HEK293 (cell line): ENCODE measurements around the gene FLOT2.

Experiments
- CTCF ChIA-PET: fragments of 350-600 bp; formaldehyde crosslinking; extraction: SDS; loops from one replicate; lab custom pipeline; 2021; ENCODE audit warnings: antibody characterized with exemption; lab: Yijun Ruan, JAX
- POLR2A ChIA-PET: fragments of 300-600 bp; formaldehyde crosslinking; extraction: SDS; loops from one replicate; lab custom pipeline; 2020; ENCODE audit warnings: antibody characterized with exemption, inconsistent platforms; lab: Yijun Ruan, JAX
- H3K27ac ChIP-seq: fragments of 200-500 bp; sonication (Bioruptor generic); 2 replicates; pipeline ENCODE4 v1.5.1; 2014; ENCODE audit warnings: low read depth, low read length, control low read depth, inconsistent platforms; ENCODE audit errors: extremely low read depth
- H3K36me3 ChIP-seq, 2 experiments: fragments of 200-500 bp in 1 of 2; sonication (Bioruptor generic) in 1 of 2; 1 replicate in 1 of 2; 2 replicates in 1 of 2; pipeline ENCODE4 v1.5.1; 2014 to 2017; ENCODE audit warnings: inconsistent platforms in 2 of 2, low read length in 2 of 2; ENCODE audit not compliant: control insufficient read depth in 2 of 2, insufficient read depth in 1 of 2
- H3K4me1 ChIP-seq: fragments of 200-500 bp; sonication (Bioruptor generic); 2 replicates; pipeline ENCODE4 v1.5.1; 2014; ENCODE audit warnings: mild to moderate bottlenecking, low read length, inconsistent platforms; ENCODE audit not compliant: control insufficient read depth, insufficient read depth
- H3K4me3 ChIP-seq: 2 replicates; pipeline ENCODE4 v1.5.1; 2011; ENCODE audit warnings: low read depth, mild to moderate bottlenecking, control low read depth, low read length, moderate library complexity
- H3K9me3 ChIP-seq: fragments of 200-500 bp; sonication (Bioruptor generic); 2 replicates; pipeline ENCODE4 v1.5.1; 2014; ENCODE audit warnings: low read depth, low read length, inconsistent platforms; ENCODE audit not compliant: control insufficient read depth, insufficient read depth
- HOXD13 ChIP-seq: sonication (generic); formaldehyde crosslinking; IDR thresholded peaks from 2 replicates; pipeline ENCODE4 v1.8.0; 2022; ENCODE audit warnings: missing genetic modification reagents, borderline replicate concordance
- PRDM1 ChIP-seq: fragments of 450-650 bp; formaldehyde crosslinking; IDR thresholded peaks from 2 replicates; pipeline ENCODE4; 2016; ENCODE audit warnings: missing biosample characterization, missing genetic modification characterization
- PRDM10 ChIP-seq: fragments of 450-650 bp; formaldehyde crosslinking; IDR thresholded peaks from 2 replicates; pipeline ENCODE4 v1.5.1; 2016; ENCODE audit warnings: missing biosample characterization, missing genetic modification characterization
- TSHZ1 ChIP-seq: fragments of 450-650 bp; formaldehyde crosslinking; IDR thresholded peaks from 2 replicates; pipeline ENCODE4 v1.5.1; 2016; ENCODE audit warnings: missing biosample characterization, missing genetic modification characterization, borderline replicate concordance
- ZNF10 ChIP-seq: fragments of 450-650 bp; formaldehyde crosslinking; IDR thresholded peaks from 2 replicates; pipeline ENCODE4 v1.5.1; 2017; ENCODE audit warnings: missing biosample characterization, missing genetic modification characterization
- ZNF184 ChIP-seq: fragments of 450-650 bp; IDR thresholded peaks from 2 replicates; pipeline ENCODE4 v1.5.1; 2018; ENCODE audit warnings: missing biosample characterization, mild to moderate bottlenecking, missing genetic modification characterization
- ZNF398 ChIP-seq: fragments of 450-650 bp; formaldehyde crosslinking; IDR thresholded peaks from 2 replicates; pipeline ENCODE4 v1.5.1; 2017; ENCODE audit warnings: missing biosample characterization, missing genetic modification characterization
- ZNF664 ChIP-seq: fragments of 450-650 bp; formaldehyde crosslinking; IDR thresholded peaks from 2 replicates; pipeline ENCODE4 v1.5.1; 2016; ENCODE audit warnings: missing biosample characterization, missing genetic modification characterization
- TF ChIP-seq, protein P1 (sequence below): fragments of 450-650 bp; formaldehyde crosslinking; IDR thresholded peaks from 2 replicates; pipeline ENCODE4 v1.5.1; 2016; ENCODE audit warnings: missing biosample characterization, missing genetic modification characterization

Gene FLOT2

GRCh38 chr17:28941251-28941650 lies 43.7 kb upstream of the FLOT2 start (continued):
- TF ChIP-seq TSHZ1 (tag by site-specific recombination), result no peak
- TF ChIP-seq, all 188 proteins: peak for 4

GRCh38 chr17:28940675-28941074 lies 43.1 kb upstream of the FLOT2 start:
- H3K27ac ChIP-seq, result peak overlapping the region; percentile 24; the same call in 1 of the 2 replicates
- ChIA-PET POLR2A (interaction anchor here (0.6 to 2.4 kb wide), 3 partner anchors 9 to 840 kb away, joined by 3 to 10 read pairs (median 10); no protein-coding TSS in a partner anchor), CTCF (interaction anchor here (0.6 to 1.4 kb wide), 5 partner anchors 10 to 178 kb away, joined by 3 to 4 read pairs (median 3); no protein-coding TSS in a partner anchor)
- TF ChIP-seq HOXD13 (no peak), PRDM10 (0 out of 2 replicates have a peak, but pooled peaks have one; percentile 37)
- H3K36me3 ChIP-seq, result peaks cover 28 to 52% of the 10 kb centered on the region in 2 experiments
- H3K4me3 ChIP-seq, result no peak overlapping the region
- no peaks in the 10 kb centered on the region for H3K9me3 ChIP-seq
- peaks cover 46% of the 10 kb centered on the region for H3K4me1 ChIP-seq

- H3K36me3 ChIP-seq, result peaks cover 33 to 50% of the 10 kb centered on the region in 2 experiments
- ChIA-PET CTCF (interaction anchor here (0.6 to 1.5 kb wide), 6 partner anchors 10 to 178 kb away, joined by 3 to 4 read pairs (median 4); no protein-coding TSS in a partner anchor), POLR2A (interaction anchor here (0.6 to 2.4 kb wide), 2 partner anchors 9 to 841 kb away, joined by 10 read pairs; no protein-coding TSS in a partner anchor)
- no peak overlapping the region for H3K4me3 ChIP-seq
- H3K9me3 ChIP-seq, result no peaks in the 10 kb centered on the region
- peaks cover 43% of the 10 kb centered on the region for H3K4me1 ChIP-seq
- TF ChIP-seq PRDM1 (tag by site-specific recombination), result peak; percentile 31; the same call in 1 of the 2 replicates
- TF ChIP-seq, protein P1, sequence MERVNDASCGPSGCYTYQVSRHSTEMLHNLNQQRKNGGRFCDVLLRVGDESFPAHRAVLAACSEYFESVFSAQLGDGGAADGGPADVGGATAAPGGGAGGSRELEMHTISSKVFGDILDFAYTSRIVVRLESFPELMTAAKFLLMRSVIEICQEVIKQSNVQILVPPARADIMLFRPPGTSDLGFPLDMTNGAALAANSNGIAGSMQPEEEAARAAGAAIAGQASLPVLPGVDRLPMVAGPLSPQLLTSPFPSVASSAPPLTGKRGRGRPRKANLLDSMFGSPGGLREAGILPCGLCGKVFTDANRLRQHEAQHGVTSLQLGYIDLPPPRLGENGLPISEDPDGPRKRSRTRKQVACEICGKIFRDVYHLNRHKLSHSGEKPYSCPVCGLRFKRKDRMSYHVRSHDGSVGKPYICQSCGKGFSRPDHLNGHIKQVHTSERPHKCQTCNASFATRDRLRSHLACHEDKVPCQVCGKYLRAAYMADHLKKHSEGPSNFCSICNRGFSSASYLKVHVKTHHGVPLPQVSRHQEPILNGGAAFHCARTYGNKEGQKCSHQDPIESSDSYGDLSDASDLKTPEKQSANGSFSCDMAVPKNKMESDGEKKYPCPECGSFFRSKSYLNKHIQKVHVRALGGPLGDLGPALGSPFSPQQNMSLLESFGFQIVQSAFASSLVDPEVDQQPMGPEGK, result no peak
- peak; percentile 96 for TF ChIP-seq ZNF664 (tag by site-specific recombination)
- TF ChIP-seq ZNF184 (tag by site-specific recombination), result peak; percentile 18; the same call in 1 of the 2 replicates
- no peak overlapping the region for H3K27ac ChIP-seq
These were observed 42.6 kb upstream of the FLOT2 start for GRCh38 chr17:28940142-28940541.

GRCh38 chr17:28938552-28938951 lies 41.0 kb upstream of the FLOT2 start:
- Histone ChIP-seq H3K9me3 (no peaks in the 10 kb centered on the region), H3K4me1 (peaks cover 43% of the 10 kb centered on the region), H3K4me3 (no peak overlapping the region), H3K36me3 (peaks cover 28 to 43% of the 10 kb centered on the region in 2 experiments), H3K27ac (no peak overlapping the region)
- CTCF ChIA-PET, result interaction anchor here (0.7 to 2.9 kb wide), 5 partner anchors 9 to 212 kb away, joined by 3 to 7 read pairs (median 4); partner anchors contain the start of gene TLCD1
- TF ChIP-seq ZNF398 (tag by site-specific recombination) (peak; percentile 75), ZNF10 (tag by site-specific recombination) (no peak)
- POLR2A ChIA-PET, result interaction anchor here (2.4 to 3.7 kb wide), 2 partner anchors 11 to 13 kb away, joined by 10 to 14 read pairs; partner anchors contain the start of gene PHF12
